HG03139 (cell line): ENCODE results near the gene RGPD3.
A peak's percentile ranks its signal among the peaks of the same experiment; 100 is the strongest.
"Not testable (repeated sequence)": the region's sequence is repeated elsewhere in the genome, so short reads cannot be mapped to it uniquely, and the experiment has no call there.

Source experiments
- ATAC-seq: cut with Tn5 transposase; IDR thresholded peaks from one replicate; pipeline ENCODE4 v1.9.1; 2021; ENCODE audit not compliant: unreplicated experiment

Gene RGPD3

GRCh38 chr2:106486551-106487385 is 18.6 kb upstream of the RGPD3 start, which contains the start of gene CD8B2:
CD8B2 (plus strand) TSS chr2:106487364; CDS start chr2:106487427, 63 bp downstream.
- not testable (repeated sequence) for ATAC-seq

GRCh38 chr2:106479563-106479962 is 11.3 kb upstream of the RGPD3 start:
- not testable (repeated sequence) for ATAC-seq

GRCh38 chr2:106477647-106478046 is 9.4 kb upstream of the RGPD3 start:
- ATAC-seq = not testable (repeated sequence)

DNA sequence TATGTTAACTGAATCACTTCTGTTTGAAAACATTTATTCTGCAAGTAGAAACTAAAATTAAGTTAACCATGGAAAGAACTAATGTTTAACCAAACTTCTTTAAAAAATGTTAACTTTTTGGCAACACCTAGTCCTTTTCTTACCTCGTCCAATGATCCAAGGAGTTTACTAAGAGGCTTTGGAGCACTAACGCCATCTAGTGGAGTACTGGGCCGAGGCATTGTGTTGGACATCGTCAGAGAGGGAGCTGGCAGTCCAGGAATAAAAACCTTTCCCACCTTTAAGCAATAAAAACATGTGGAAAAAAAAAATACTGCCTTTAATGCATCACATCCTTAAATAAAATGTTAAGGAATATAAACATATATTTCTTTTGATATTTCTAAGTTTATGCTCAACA is 2.4 kb upstream of the RGPD3 start:
- ATAC-seq = not testable (repeated sequence)

- not testable (repeated sequence) for ATAC-seq
Measured at GRCh38 chr2:106467516-106467915, 697 bp downstream of the RGPD3 start.

- not testable (repeated sequence) for ATAC-seq
Measured at GRCh38 chr2:106461882-106462281, 6.3 kb downstream of the RGPD3 start.

GRCh38 chr2:106390680-106391079 is 77.5 kb downstream of the RGPD3 start:
- not testable (repeated sequence) for ATAC-seq

DNA sequence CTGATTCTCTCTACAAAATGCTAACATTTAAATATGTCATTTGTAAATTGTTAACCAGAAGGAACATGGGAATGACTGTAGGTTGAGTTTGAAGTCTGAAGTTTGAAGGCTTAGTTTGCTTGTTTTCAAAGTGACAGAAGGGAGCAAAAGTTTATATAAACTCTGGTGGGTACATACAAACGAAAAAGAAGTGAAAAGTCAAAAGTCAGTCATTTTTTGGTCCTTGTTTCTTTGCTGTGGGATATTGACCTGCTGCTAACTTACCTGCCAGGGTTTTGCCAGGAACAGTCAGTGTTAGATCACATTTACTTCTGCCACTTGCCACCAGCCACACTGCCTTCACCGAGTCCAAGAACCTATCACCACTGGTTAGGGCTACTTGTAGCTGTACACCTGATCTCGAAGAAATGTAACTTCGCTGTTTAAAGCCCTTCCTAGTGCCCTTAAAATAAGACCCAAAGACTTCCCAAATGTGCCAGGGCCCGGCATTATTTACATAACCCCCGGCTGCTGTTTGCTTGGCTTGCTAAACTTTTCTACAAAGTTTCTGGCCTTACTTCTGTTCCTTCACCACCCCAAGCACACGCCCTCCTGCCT is 79.3 kb downstream of the RGPD3 start:
- ATAC-seq = not testable (repeated sequence)

DNA sequence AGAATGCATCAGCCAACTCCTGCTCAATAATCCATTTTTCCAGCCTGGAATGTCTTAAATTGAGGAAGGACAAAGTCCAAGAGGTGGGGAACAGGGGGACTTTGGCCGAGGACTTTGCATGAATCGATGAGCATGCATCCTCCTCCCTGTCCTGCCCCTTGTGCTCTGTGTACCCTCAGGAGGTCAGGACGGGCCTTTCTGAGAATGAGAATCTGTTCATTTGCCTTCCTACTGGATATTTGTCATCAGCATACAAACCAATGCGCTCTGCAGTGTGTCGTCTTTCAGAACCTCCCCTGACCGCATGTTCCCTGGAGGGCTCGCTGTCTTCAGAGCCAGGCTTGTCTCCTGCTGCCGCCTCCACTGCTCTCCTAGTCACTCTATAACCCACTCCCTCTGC is 83.7 kb downstream of the RGPD3 start:
- not testable (repeated sequence) for ATAC-seq

GRCh38 chr2:106381867-106382266 is 86.3 kb downstream of the RGPD3 start:
- not testable (repeated sequence) for ATAC-seq

DNA sequence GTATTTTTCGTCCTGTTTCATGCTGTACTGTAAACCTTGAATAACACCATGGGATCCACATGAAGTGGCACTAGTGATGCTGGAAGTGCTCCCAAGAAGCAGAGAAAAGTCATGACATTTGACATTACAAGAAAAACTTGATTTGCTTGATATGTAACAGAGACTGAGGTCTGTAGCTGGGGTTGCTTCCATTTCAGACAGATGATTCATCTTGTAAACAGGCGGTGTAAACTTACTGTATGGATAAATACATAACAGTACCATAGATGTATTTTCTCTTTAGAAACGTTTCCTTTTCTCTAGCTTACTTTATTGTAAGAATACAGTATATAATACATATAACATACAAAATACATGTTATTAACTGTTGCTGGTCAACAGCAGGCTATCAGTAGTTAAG is 88.6 kb downstream of the RGPD3 start:
- not testable (repeated sequence) for ATAC-seq

DNA sequence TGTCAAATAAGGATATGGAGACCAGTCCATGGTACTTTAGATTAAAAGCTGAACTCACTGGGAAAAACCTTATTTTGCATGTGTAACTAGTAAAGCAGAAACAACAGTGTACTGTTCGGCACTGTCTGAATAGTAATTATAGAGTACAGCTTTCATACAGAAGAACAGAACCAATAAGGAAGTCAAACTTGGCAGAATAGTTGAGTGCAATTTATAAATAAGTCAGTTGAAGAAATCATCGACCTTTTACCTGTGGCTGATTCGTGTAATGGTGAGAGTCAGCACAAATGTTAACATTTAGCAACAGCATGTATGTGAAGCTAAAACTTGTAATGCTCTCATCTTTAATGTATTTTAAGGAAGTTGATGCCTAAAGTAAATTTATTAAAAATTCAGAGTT is 99.0 kb downstream of the RGPD3 start:
- not testable (repeated sequence) for ATAC-seq

- ATAC-seq = no peak
Measured at GRCh38 chr2:106366204-106366885, 101.9 kb downstream of the RGPD3 start.

GRCh38 chr2:106363791-106364190 is 104.4 kb downstream of the RGPD3 start:
- ATAC-seq = no peak

DNA sequence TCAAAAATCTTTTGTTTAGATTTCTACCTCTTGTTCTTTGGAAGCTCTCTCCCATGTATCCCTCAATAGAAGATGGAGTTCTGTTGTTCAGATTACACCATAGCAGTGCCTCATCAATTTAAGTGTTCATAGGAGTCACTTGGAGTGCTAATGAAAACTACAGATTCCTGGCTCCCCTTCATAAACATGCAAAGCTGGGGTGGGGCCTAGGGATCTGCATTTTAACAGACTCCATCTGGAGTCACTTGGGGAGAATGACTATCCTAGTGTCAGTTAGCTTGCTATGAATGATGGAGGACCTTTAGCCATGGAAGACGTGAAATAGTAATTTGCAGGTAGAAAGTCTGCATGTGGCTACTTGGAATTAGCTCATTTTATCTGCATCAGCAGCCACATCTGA is 105.4 kb downstream of the RGPD3 start:
- no peak for ATAC-seq

DNA sequence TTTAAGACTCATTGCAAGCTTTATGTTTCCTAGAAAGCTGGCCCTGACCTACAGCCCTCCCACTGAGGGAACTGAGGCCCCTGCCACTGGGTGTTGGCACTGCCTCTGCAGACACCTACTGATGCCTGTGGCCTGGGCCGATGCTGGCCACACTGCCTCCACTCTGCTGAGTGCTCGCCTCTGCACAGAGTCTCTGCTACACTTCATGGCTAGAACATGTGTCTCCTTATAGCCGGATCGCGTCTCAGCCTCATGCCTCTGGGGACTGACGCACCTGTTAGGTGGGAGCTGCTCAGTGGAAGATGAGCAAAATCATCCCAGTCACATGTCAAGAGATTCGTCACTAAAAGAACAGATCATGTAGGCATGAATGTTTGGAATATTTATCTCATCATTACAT is 108.7 kb downstream of the RGPD3 start:
- no peak for ATAC-seq

DNA sequence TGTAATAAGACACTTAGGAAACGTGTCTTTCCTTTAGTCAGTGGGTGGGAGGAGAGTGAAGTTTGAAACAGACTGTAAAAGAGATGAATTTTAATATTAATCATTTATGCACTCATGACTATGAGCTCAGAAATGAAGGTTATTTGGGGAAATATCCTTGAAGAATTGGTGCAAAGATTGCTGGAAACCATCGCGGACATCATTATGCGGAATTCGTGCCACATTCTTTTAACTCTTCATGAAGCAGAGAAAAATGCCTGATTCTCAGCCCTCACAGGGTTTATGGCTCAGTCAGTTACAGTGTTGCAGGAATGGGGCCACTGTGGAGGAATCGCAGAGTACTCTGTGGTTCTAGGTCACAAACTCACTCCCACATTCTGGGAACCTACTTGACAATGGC is 109.7 kb downstream of the RGPD3 start:
- no peak for ATAC-seq

DNA sequence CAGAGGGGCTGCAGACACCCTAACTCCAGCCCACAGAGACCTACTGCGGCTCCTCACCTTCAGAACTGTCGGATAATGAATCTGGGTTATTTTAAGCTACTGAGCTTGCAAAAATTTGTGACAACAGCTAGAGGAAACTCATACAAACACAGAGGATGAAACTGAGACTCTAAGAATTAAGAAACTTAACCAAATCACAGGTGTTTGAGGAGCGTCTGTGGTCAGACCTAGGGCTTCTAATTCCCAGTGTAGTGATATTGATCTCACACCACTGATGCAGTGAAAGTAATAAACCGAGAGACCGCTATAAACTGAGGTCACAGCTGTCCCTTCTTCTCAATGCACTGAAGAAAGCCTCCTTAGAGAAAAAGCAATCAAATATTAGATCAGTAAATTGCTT is 110.1 kb downstream of the RGPD3 start:
- peak; percentile 91 for ATAC-seq

DNA sequence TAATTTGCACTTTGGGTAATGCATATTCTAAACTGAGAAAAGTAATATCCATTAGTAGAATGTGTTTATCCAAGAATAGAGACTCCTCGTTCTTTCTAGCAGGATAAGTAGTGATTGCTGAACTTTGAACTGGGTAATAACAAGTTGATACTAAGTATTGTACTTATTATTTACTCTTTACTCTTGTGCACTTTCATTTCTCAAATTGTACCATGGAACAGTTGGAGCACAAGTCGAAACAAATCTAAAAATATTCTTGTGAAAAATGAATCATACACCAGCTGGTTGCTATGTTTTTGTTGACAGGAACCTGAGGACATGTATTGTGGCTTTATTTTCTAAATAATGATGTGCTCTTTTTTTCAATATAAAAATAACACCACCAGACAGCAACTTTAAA is 111.9 kb downstream of the RGPD3 start:
- ATAC-seq = no peak

GRCh38 chr2:106353676-106354075 is 114.5 kb downstream of the RGPD3 start:
- no peak for ATAC-seq

DNA sequence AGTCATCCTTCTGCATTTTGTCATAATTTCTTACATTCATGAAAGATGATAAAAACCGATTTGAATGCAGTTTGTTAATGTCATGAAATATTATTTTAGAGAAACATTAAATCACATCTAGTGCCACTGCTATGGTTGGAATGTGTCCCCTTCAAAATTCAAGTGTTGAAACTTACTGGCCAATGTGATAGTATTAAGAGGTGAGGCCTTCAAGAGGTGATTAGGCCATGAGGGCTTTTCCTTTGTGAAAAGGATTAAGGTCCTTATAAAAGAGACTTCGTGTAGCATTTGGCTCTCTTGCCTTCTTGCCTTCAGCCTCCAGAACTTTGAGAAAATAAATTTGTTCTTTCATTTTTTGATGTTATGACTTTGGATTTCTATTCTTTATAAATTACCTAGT is 117.2 kb downstream of the RGPD3 start:
- ATAC-seq = no peak

DNA sequence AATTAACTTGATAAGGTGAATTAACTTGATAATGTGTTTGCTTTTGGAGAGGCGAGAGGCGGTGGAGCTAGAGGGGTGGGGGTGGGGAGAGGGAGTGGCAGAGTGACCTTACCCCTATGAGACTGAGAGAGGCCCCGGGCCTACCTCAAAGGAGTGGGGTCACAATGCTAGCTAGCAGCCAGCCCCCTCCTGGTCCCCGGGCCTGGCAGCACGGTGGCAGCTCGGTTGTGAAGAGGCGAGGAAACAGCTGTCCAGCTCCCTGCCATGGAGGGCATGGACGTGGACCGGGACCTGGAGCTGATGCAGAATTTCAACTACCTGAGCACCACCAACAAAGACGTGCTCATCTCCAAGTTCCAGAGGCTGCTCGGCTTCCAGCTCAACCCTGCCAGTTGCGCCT is 123.9 kb downstream of the RGPD3 start:
- ATAC-seq = no peak
